Measurements from ENCODE around the gene SLC6A17.

- TF ChIP-seq CTCF (IDR thresholded peaks at IDR 0.05): no peak
- no peak for TF ChIP-seq IRF2 (CRISPR knock-in tag; IDR thresholded peaks at IDR 0.05; ENCODE audit: borderline replicate concordance, low read depth)
- TF ChIP-seq ZNF263 (CRISPR knock-in tag; IDR thresholded peaks at IDR 0.05; ENCODE audit: low read depth): no peak
- TF ChIP-seq SMAD3 (CRISPR knock-in tag; IDR thresholded peaks at IDR 0.05; ENCODE audit: borderline replicate concordance): no peak
- TF ChIP-seq SOX15 (CRISPR knock-in tag; IDR thresholded peaks at IDR 0.05): no peak
- TF ChIP-seq ATF2 (CRISPR knock-in tag; IDR thresholded peaks at IDR 0.05; ENCODE audit: borderline replicate concordance, low read depth): no peak
- TF ChIP-seq JUN (CRISPR knock-in tag; IDR thresholded peaks at IDR 0.05): no peak
- TF ChIP-seq, protein P1, sequence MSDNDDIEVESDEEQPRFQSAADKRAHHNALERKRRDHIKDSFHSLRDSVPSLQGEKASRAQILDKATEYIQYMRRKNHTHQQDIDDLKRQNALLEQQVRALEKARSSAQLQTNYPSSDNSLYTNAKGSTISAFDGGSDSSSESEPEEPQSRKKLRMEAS (CRISPR knock-in tag; IDR thresholded peaks at IDR 0.05): no peak
- TF ChIP-seq TEAD1 (CRISPR knock-in tag; IDR thresholded peaks at IDR 0.05): no peak
Measured at GRCh38 chr1:110114173-110114572, 36.1 kb upstream of the SLC6A17 start.
